ENCODE results near the gene CD207.

DNA sequence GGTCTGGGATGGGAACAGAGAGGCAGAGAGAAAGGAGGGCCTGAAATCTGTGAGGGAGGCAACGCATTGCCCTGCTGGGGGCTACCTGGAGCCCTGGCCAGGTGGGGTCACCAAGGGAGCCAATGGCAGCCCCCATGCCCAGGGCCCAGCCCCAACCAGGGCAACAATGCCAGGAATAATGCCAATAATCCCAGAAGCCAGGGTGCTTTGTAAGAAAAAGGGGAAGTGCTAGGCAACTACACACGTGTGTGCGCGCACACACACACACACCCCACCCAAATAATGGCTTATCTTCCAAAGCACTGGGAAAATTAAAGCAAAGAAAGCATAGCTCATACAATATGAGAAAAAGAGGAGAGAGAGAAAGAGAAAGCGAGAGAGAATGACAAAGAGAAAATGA, 8.2 kb downstream of the CD207 start:
- TF ChIP-seq EZH2phosphoT487 (IDR thresholded peaks at IDR 0.05; ENCODE audit: insufficient read depth, low read depth), result no peak
- TF ChIP-seq EZH2 (IDR thresholded peaks at IDR 0.05; ENCODE audit: insufficient read depth, poor library complexity, severe bottlenecking), result no peak
